HepG2 (cell line): ENCODE results near the gene BORCS5. TPM values are rescaled to one million over a fixed set of nuclear protein-coding genes. Genes with fewer than 3 reads are reported as not detected.

Experiments
- AKNA ChIP-seq: sonication (generic); formaldehyde crosslinking; IDR thresholded peaks from 2 replicates; pipeline ENCODE4 v1.4.0; 2020; ENCODE audit warnings: missing genetic modification reagents, borderline replicate concordance
- CBX2 ChIP-seq, 2 experiments: fragments of 200-600 bp in 1 of 2; sonication (generic); formaldehyde crosslinking in 1 of 2; IDR thresholded peaks; 2 replicates each; pipeline versions ENCODE4 v1.7.0 to v1.8.1; 2018 to 2022; ENCODE audit warnings: low read depth in 2 of 2, low read length in 1 of 2, mild to moderate bottlenecking in 1 of 2, missing genetic modification reagents in 1 of 2
- E2F1 ChIP-seq: sonication (generic); formaldehyde crosslinking; IDR thresholded peaks from 2 replicates; pipeline ENCODE4 v1.5.0; 2020; ENCODE audit warnings: missing genetic modification reagents
- EZH2 ChIP-seq: conservative IDR thresholded peaks from 2 replicates; pipeline ENCODE4 v1.6.1; 2012; ENCODE audit warnings: mild to moderate bottlenecking, low read depth, low read length, moderate library complexity
- FOXP1 ChIP-seq, 2 experiments: fragments of 450-650 bp in 1 of 2; IDR thresholded peaks; 2 replicates each; pipeline ENCODE4 v1.6.1; 2017 to 2018; ENCODE audit warnings: antibody characterized with exemption in 1 of 2
- ZBTB3 ChIP-seq: sonication (generic); formaldehyde crosslinking; IDR thresholded peaks from 2 replicates; pipeline ENCODE4 v1.4.0; 2020; ENCODE audit warnings: low read depth, mild to moderate bottlenecking, moderate library complexity, missing genetic modification reagents, borderline replicate concordance
- ZHX1 ChIP-seq: sonication (generic); formaldehyde crosslinking; IDR thresholded peaks from 2 replicates; pipeline ENCODE4 v1.8.1; 2022; ENCODE audit warnings: low read depth, mild to moderate bottlenecking, missing genetic modification reagents
- ZNF329 ChIP-seq: sonication (generic); formaldehyde crosslinking; IDR thresholded peaks from 2 replicates; pipeline ENCODE4 v1.9.0; 2021; ENCODE audit warnings: low read depth, mild to moderate bottlenecking, missing genetic modification reagents
- ZNF557 ChIP-seq: sonication (generic); formaldehyde crosslinking; IDR thresholded peaks from 2 replicates; pipeline ENCODE4 v1.4.0; 2020; ENCODE audit warnings: missing genetic modification reagents
- ZNF576 ChIP-seq: sonication (generic); formaldehyde crosslinking; IDR thresholded peaks from 2 replicates; pipeline ENCODE4 v1.4.0; 2020; ENCODE audit warnings: mild to moderate bottlenecking, missing genetic modification reagents
- ZNF691 ChIP-seq: sonication (generic); formaldehyde crosslinking; IDR thresholded peaks from 2 replicates; pipeline ENCODE4 v1.4.0; 2020; ENCODE audit warnings: missing genetic modification reagents, low read depth, mild to moderate bottlenecking, borderline replicate concordance
- ZNF772 ChIP-seq: sonication (generic); formaldehyde crosslinking; IDR thresholded peaks from 2 replicates; pipeline ENCODE4 v1.5.0; 2020; ENCODE audit warnings: mild to moderate bottlenecking, missing genetic modification reagents
- polyA plus RNA-seq, 8 experiments: library from polyadenylated mRNA; depleted of rRNA in 3 of 8; stranded (reverse) in 7 of 8; unstranded in 1 of 8; fragments of >200 nt; fragmentation: Illumina TruSeq in 4 of 8; extraction: Trizol in 4 of 8; gene quantifications; 2 replicates each; pipeline versions ENCODE4 v1.2.1 to v1.2.3, GENCODE V29; 2011 to 2016; ENCODE audit warnings: low read depth in 4 of 8, missing spikeins in 1 of 8, mixed read lengths in 1 of 8; ENCODE audit not compliant: insufficient read depth in 1 of 8
- total RNA-seq, 5 experiments: library from RNA; depleted of rRNA; stranded (reverse); fragments of >200 nt; fragmentation: Illumina TruSeq; extraction: Trizol; gene quantifications; 2 replicates each; pipeline ENCODE4 v1.2.3, GENCODE V29; 2016; ENCODE audit warnings: low read depth in 1 of 5

The BORCS5 gene
- total and polyA plus RNA-seq, 2 of the 13 experiments (the other 11 are each of a cell fraction or from before 2014, with no cell fraction given), result 3.9 to 4.7 TPM

- TF ChIP-seq ZNF576, result no peak
- no peak for TF ChIP-seq EZH2
- no peak for TF ChIP-seq E2F1
- TF ChIP-seq ZNF691, result no peak
- peak; percentile 82; the same call in 1 of the 2 replicates for TF ChIP-seq ZNF772 (CRISPR knock-in tag)
- no peak for TF ChIP-seq ZNF329 (CRISPR knock-in tag)
- TF ChIP-seq ZHX1 (CRISPR knock-in tag), result peak; percentile 82; the same call in 1 of the 2 replicates
- no peak for TF ChIP-seq AKNA (CRISPR knock-in tag)
- TF ChIP-seq FOXP1 (IDR thresholded peaks at IDR 0.05), result peak; percentile 66
- peak; percentile 96 for TF ChIP-seq FOXP1 (CRISPR knock-in tag; IDR thresholded peaks at IDR 0.05)
- TF ChIP-seq ZBTB3 (CRISPR knock-in tag), result no peak
- TF ChIP-seq ZNF557 (CRISPR knock-in tag), result peak; percentile 36; the same call in 1 of the 2 replicates
- no peak for TF ChIP-seq CBX2 (IDR thresholded peaks at IDR 0.05; ENCODE audit: low read depth, low read length)
- TF ChIP-seq CBX2 (CRISPR knock-in tag; IDR thresholded peaks at IDR 0.05; ENCODE audit: low read depth), result no peak
Measured at GRCh38 chr12:12449533-12450025, 92.7 kb downstream of the BORCS5 start (continued).
